ENCODE data around the gene CPNE4. TPM values are rescaled to one million over a fixed set of nuclear protein-coding genes. Genes with fewer than 3 reads are reported as not detected.

CPNE4 gene
- total RNA-seq, 4 donors from 2014 or later, result 0.79 TPM; not detected in 3

DNA sequence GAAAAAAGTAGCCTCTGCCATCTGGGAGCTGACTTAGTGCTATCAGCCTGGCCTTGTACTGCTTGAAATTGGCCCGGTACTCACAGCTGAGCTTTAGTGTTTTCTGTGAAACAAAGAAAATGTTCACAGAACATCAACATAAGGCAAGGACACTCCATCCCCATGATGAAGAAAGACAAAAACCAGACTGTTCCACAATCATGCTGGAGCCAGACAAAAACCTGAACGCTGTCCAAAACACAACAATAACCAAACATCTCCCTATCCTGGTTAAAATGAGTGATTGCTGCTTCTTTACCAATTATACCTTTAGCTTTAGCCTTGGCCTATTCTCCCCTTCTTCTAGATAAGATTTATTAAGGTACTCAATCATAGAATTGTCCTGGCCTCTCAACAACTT is 153.9 kb downstream of the CPNE4 start:
- ATAC-seq (ENCODE audit: low FRiP score), result no peak
- no peak for DNase-seq (ENCODE audit: low spot score)
- TF ChIP-seq, protein P1, sequence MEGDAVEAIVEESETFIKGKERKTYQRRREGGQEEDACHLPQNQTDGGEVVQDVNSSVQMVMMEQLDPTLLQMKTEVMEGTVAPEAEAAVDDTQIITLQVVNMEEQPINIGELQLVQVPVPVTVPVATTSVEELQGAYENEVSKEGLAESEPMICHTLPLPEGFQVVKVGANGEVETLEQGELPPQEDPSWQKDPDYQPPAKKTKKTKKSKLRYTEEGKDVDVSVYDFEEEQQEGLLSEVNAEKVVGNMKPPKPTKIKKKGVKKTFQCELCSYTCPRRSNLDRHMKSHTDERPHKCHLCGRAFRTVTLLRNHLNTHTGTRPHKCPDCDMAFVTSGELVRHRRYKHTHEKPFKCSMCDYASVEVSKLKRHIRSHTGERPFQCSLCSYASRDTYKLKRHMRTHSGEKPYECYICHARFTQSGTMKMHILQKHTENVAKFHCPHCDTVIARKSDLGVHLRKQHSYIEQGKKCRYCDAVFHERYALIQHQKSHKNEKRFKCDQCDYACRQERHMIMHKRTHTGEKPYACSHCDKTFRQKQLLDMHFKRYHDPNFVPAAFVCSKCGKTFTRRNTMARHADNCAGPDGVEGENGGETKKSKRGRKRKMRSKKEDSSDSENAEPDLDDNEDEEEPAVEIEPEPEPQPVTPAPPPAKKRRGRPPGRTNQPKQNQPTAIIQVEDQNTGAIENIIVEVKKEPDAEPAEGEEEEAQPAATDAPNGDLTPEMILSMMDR (IDR thresholded peaks at IDR 0.05), result no peak

DNA sequence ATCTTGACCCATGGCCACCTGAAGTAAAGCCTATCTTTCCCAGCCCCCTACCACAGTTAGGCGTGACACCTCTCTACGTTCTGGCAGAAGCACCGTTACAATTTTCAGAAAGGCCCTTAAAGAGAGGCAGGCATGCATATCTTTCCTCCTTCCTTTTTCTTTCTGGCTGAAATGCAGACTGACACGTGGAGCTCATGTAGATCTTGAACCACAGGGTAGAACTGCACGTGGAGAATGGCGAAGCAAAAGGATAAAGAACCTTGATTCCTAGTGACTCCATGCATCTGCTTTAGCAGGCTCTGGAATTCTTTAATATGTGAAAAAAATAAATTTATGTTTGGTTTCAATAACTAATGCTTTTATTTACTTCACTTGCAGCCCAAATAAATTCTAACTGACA is 166.6 kb downstream of the CPNE4 start:
- ATAC-seq (ENCODE audit: low FRiP score) (no peak), DNase-seq (ENCODE audit: low spot score) (no peak)
- TF ChIP-seq, protein P1 (IDR thresholded peaks at IDR 0.05), result no peak

DNA sequence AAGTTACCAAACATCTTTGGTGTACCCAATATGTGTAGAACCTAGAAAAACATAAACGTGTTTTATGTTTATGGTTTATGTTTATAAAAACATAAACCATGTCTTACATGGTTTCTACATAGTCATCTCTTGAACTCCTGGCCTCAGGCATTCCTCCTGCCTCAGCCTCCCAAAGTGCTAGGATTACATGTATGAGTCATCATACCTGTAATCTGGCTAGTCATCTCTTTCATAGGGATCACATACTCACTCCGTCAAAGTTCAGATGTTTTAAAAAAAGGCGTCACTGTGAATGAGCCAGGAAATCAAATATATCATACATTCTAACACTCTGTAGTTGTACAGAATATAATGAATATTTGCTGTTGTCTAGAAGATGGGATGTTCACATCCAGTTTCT is 178.6 kb downstream of the CPNE4 start:
- DNase-seq (ENCODE audit: low spot score) (no peak), ATAC-seq (ENCODE audit: low FRiP score) (no peak)
- TF ChIP-seq, protein P1 (IDR thresholded peaks at IDR 0.05), result no peak

DNA sequence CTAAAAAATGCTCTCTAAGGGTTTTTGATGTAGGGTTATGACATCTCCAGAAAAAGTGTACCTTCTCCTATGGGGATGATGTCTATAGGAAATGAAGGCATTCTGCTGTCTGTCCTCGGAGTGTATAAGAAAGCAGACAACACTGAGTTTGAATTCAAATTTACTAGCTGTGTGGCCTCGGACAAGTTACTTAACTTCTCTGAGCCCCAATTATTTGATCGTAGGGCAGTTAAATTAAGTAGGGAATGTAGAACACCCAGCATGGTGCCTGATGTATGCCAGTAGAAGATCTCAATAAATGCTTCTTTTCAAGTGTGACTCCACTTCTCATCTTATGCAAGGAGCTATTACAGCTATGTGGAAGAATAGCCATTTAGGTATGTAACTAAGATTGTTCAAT is 184.6 kb downstream of the CPNE4 start:
- ATAC-seq (ENCODE audit: low FRiP score) (no peak), DNase-seq (ENCODE audit: low spot score) (no peak)
- TF ChIP-seq, protein P1 (IDR thresholded peaks at IDR 0.05), result no peak

DNA sequence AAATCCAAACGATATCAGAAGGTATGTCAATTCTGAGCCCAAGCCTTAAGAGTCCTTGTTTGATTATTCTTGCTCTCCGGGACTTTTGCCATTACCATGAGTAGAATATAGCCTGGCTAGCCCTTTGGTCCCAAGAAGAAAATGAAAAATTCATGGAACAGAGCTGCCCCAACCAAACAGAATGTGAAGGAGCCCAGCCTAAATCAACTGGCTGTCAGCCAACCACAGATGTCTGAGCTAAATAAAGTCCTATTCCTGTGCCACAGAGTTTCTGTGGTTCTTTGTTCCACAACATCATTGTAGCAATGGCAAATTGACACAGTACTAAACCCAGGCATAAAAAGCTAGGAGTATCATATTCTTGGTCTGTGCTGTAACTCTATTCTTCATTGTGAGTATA is 185.2 kb downstream of the CPNE4 start:
- TF ChIP-seq, protein P1 (IDR thresholded peaks at IDR 0.05), result no peak
- DNase-seq (ENCODE audit: low spot score) (no peak), ATAC-seq (ENCODE audit: low FRiP score) (no peak)

DNA sequence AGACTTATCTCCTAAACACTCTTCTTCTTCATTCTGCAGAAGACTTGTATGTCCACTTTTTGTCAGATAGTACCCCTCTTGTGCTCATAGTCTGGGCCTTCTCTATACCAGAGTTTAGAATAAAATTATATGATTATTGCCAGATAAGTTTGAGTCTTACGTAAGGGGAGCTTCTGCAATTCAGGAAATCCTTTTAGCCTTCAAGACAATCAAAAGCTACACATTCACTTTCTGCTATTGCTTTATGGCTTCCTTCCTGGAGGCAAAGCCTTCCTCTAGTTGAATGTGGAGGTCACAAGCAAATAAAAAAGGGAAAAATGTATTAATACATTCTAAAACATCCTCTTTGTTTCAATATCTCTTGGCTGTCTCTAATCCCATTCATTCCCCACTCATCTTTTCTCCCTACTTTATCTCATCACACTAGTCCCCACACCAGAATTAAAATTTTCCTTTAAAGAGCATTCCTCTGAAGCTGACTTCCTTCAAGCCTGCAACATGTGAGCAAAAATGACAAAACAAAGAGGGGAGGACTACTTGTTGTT is 186.8 kb downstream of the CPNE4 start:
- ATAC-seq (ENCODE audit: low FRiP score) (no peak), DNase-seq (ENCODE audit: low spot score) (no peak)
- TF ChIP-seq, protein P1 (IDR thresholded peaks at IDR 0.05), result no peak

DNA sequence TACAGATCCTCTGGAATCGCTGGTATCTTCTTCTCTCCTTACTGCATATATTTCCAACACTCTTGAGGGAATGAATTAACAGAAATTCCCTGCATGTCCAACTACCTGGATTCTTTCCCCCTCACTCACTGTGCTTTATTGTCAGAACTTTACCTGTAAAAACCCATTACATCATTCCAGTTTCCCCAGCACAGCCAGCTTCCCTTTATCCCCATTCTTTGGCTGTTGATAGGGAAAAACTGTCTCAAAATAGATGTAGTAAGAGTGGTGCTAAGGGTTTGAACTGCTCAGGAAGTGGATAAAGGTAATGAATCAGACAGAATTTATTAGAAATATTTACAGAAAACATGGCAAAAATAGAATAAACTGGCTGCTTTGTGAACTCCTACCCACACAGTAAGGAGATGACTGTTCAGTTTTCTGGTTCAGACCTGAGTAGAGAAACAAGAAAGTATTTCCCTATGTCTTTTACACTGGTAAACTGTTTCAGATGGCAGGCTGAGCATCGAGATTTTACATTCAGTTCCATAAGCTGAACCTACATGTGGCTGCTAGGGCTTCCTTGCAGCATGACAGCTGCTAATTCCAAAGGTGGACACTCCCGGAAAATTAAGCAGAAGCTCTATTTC is 188.4 kb downstream of the CPNE4 start:
- ATAC-seq (ENCODE audit: low FRiP score), result no peak

More for the DNA sequence above, 188.4 kb downstream of the CPNE4 start:
- no peak for DNase-seq (ENCODE audit: low spot score)
- TF ChIP-seq, protein P1 (IDR thresholded peaks at IDR 0.05), result no peak
